ENCODE data around the gene CLEC2L.
"Not testable (repeated sequence)": the region's sequence is repeated elsewhere in the genome, so short reads cannot be mapped to it uniquely, and the experiment has no call there.

Gene CLEC2L

GRCh38 chr7:139553991-139554700 lies 30.7 kb downstream of the CLEC2L start:
- DNase-seq (ENCODE audit: low read depth, low spot score) = not testable (repeated sequence)

DNA sequence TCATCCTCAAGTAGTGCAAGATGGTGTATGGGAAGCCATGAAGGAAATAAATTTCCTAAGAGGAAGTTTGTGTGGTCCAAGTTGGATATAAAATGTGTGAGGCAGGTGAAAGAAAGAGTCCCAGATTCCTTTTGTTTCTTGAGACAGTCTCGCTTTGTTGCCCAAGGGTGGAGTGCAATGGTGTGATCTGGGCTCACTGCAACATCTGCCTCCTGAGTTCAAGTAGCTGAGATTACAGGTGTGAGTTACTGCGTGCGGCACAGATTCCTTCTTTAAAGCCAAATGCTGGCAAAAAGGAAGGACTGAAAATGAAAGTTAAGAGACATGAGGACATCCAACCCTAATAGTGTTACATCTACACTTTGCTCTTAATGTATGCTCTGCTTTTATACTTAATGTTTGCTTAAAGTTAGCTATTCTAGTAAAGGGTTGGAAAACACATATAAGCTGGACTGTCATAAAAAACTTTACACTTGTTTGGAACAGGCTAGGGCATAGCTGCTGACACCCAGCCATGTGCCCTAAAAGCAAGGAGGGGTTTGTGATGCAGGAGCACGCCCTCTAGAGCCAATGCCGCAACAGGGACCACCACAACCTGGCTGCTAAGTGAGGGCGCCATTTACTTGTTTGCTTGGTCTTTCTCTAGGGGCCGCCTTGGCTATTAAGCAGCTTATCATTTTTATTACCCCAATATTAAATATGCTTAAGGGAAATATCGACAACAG lies 34.5 kb downstream of the CLEC2L start:
- DNase-seq (ENCODE audit: low read depth, low spot score) = no peak

- no peak for DNase-seq (ENCODE audit: low read depth, low spot score)
Observed at GRCh38 chr7:139559364-139560105, 36.0 kb downstream of the CLEC2L start.

DNA sequence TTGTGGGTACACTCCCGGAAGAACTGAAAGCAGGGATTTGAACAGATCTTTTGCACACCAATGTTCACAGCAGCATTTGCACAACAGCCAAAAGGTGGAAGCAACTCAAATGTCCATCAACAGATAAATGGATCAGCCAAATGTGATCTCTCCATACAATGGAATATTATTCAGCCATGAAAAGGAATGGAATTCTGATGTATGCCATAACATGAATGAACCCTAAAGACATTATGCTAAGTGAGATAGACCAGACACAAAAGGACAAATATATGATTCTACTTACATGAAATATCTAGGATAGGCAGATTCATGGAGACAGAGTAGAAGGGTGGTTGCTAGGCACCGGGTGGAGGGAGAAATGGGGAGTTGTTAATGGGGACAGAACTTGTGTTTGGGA lies 36.7 kb downstream of the CLEC2L start:
- DNase-seq (ENCODE audit: low read depth, low spot score) = no peak

DNA sequence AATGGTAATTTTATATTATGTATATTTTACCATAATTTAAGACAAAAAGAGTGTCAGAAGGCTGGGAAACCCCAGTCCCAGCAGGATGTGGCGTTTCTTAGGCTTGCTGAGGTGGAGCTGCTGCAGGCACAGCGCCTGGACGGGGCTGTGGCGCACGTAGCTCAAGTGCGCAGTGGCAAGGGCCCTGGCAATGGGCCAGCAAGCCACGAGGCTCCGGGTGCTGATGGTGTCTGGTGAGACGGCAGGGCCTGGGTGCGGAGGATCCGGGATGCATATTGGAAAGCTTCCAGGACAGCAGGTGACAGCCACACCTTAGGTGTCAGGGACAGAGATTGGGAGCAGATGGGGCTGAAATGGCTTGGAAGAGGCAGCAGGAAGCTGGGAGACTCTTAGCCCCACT lies 37.2 kb downstream of the CLEC2L start:
- no peak for DNase-seq (ENCODE audit: low read depth, low spot score)

- DNase-seq (ENCODE audit: low read depth, low spot score) = no peak
Observed at GRCh38 chr7:139562491-139562890, 39.0 kb downstream of the CLEC2L start.

DNA sequence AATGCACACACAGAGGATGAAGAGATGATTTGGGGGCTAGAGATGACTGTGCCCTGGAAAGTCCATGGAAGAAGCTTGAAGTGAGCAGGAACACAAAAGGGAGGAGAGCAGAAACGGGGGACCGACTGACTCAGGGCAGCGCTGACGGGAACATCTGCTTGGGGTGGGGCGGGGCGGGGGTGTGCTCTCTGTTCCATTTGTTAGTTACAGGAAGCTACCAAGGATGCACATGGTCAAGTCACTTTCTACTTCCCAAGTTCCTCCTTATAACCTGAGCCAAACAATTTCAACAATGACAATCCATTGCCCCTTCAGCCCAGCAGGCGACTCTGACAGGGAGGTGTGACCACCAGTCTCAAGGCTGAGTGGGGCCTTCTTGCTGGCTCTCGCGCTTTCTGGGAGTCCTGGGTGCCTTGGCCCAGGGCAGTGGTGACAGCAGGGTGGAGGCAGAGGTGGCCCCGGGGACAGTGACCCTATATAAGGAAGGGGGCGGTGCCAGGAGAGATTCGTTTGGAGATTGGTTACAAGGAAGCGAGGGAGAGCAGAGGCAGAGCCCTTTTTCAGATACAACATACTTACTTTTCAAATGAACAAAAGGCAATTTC lies 39.6 kb downstream of the CLEC2L start:
- DNase-seq (ENCODE audit: low read depth, low spot score) = no peak

GRCh38 chr7:139563856-139564255 lies 40.4 kb downstream of the CLEC2L start:
- DNase-seq (ENCODE audit: low read depth, low spot score) = no peak

GRCh38 chr7:139566075-139566474 lies 42.6 kb downstream of the CLEC2L start:
- no peak for DNase-seq (ENCODE audit: low read depth, low spot score)

- DNase-seq (ENCODE audit: low read depth, low spot score) = no peak
Observed at GRCh38 chr7:139566736-139567646, 43.5 kb downstream of the CLEC2L start.

DNA sequence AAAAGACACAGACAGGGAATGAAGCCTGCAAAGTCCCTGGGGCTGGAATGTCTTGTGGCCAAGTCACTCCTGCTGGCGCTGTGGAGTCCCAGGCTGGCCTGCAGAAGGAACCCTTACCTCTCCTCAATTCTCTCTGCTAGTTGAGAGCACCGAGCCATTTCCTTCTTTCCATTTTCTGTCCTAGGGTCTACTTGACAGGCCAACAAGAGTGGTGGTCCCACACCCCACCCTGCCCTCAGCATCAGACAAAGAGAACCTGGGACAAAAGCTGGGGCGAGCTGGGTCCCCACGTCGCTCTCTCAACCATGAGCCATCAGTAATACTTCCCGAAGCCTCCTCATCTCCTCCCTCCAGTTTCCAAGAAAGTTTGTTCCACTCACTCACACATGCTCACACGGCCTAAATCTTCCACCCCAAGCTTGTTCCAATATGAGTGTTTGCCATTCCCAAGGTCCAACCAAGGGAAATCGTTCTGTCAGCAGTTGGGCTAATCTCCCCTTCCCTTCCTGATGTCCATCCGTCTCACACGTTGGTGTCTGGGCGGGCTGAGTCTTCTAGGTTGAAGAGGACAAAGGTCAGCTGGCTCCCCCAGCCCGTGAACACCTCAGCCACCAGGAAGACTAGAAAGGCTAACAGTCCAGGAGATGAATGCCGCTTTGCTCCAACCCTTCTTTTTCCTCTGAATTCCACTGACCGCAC lies 44.3 kb downstream of the CLEC2L start:
- no peak for DNase-seq (ENCODE audit: low read depth, low spot score)

GRCh38 chr7:139568346-139568675 lies 44.8 kb downstream of the CLEC2L start:
- no peak for DNase-seq (ENCODE audit: low read depth, low spot score)

DNA sequence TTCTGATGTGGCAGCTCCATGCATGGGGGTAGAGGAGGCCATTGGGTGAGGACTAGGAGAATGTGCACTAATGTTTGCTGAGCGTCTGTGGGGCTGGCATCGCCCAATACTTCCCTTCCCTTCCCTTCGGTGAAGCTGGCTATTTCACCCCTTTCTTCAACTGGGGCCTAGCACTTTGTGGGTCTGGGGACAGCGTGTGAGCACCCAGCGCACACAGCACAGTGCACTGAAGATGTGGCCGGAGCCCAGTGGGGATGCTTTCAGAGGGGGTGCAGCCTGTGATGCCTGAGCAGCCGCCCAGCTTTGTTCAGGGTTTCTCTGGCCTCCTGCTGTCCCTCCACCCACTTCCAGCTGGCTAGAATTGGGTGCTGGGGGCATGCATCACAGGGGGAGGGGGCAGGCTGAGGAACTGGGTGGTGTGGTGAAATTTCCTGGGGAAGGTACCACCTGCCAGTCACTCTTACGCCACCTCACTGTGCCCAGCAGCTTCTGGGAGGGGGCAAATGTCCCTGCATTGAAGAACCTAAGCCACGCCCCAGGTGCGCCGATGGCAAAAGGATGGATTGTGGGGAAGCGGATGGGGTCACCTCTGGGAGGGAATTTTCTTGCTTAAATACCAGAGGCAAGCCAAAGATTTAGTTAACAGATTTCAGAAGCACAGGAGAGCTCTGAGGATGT lies 45.5 kb downstream of the CLEC2L start:
- no peak for DNase-seq (ENCODE audit: low read depth, low spot score)

GRCh38 chr7:139570119-139570518 lies 46.6 kb downstream of the CLEC2L start:
- DNase-seq (ENCODE audit: low read depth, low spot score) = no peak

DNA sequence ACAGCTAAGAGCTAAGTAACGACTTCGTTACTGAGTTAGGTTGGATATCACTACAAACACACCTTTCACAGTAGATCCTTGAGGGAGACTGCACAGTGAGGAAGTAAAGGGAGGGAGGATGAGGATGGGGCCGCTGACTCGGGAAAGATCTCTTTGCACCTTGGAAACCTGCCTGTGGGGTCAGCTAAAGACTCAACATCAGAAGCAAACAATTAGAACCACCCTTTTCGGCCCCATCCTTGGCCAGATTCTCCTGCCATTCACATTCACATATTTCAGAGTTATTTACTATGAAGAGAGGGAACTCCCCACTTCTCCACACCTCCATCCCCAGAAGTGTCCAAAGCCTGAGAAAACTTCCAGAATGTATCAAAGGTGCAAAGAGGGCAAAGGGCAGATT lies 47.1 kb downstream of the CLEC2L start:
- DNase-seq (ENCODE audit: low read depth, low spot score) = no peak

DNA sequence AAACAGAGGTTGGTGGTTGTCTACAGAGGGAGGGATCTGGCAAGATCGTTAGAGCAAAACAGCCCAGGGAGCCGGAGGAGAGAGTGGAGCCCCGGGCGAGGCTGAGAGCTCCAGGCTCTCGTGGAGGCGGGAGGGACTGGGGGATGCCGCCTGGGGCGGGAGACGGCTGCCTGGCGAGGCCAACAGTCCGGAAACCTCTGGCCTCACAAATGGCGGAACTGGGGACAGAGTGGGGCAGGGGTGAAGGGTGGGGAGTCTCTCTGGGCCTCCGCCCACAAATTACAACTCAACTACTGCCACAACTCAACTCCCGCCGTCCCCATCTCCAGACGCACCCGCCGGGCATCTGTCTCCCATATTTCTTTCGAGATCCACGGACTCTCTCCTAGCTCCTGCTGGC lies 47.7 kb downstream of the CLEC2L start:
- DNase-seq (ENCODE audit: low read depth, low spot score) = no peak

GRCh38 chr7:139571651-139572050 lies 48.2 kb downstream of the CLEC2L start:
- no peak for DNase-seq (ENCODE audit: low read depth, low spot score)

- DNase-seq (ENCODE audit: low read depth, low spot score) = no peak
Observed at GRCh38 chr7:139572071-139572470, 48.6 kb downstream of the CLEC2L start.

DNA sequence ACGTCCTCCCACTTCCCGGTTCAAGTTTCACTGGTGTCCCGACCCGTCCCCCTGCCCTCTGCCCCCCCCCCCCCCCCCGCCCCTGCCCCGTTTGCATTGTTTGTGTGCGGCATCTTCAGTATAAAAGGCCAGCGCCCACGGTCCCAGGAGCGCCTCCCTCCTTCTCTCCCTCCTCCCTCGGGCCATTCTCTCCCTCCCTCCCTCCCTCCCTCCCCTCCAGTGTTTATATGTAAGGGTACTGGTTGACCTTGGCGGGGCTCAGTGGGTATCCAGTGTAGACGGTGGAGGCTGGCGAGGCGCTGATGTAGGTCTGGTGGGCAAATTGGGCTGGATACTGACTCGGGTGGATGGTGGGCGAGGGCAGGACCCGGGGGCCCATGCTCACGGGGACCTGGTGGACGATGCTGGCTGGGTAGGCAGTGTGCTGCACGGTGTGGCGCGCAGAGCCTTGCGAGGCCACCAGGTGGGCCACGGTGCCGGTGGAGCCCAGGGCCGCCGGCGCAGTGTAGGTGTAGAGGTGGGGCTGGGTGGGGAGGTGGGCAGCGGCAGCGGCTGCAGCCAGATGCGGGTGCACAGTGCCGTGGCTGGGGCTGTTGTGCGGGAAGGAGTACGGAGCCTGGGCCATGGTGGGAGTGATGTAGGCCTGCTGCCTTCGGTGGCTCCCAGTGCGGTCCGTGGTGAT lies 49.4 kb downstream of the CLEC2L start:
- no peak for DNase-seq (ENCODE audit: low read depth, low spot score)

DNA sequence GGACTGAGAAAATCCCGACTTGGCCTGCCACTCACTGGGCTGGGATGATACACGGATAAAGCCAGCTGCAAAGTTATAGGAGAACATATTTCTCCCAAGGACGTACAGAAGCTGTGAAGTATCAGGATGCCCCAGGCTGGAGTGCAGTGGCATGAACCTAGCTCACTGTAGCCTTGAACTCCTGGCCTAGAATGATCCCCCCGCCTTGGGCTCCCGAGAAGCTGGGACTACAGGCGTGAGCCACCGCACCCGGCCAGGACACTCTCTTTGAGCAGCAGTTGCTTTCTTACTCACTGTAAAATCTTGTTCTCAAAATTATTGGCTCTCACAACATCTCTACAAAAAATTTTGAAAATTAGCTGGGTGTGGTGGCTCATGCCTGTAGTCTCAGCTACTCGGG lies 50.4 kb downstream of the CLEC2L start:
- DNase-seq (ENCODE audit: low read depth, low spot score) = no peak
